Activated T-helper 9 cell treated with anti-CD3 and anti-CD28 coated beads, Interleukin-2, amount 50 U/mL, for 16 hours (primary cell): ENCODE results near the gene GPC6.

Experiments
- DNase-seq: peaks from one replicate; pipeline ENCODE4 v3.0.0-alpha.2; 2020; ENCODE audit warnings: low read depth

GPC6 gene

GRCh38 chr13:93853912-93854311 is 627.3 kb downstream of the GPC6 start:
- DNase-seq, result no peak

- no peak for DNase-seq
These were observed 630.5 kb downstream of the GPC6 start for GRCh38 chr13:93857126-93857525.

- no peak for DNase-seq
These were observed 633.1 kb downstream of the GPC6 start for GRCh38 chr13:93859716-93860115.

- DNase-seq, result no peak
These were observed 635.2 kb downstream of the GPC6 start for GRCh38 chr13:93861818-93862217.

GRCh38 chr13:93862259-93862658 is 635.7 kb downstream of the GPC6 start:
- DNase-seq, result no peak

GRCh38 chr13:93865235-93865634 is 638.6 kb downstream of the GPC6 start:
- no peak for DNase-seq

- no peak for DNase-seq
These were observed 640.9 kb downstream of the GPC6 start for GRCh38 chr13:93867481-93867880.

- no peak for DNase-seq
These were observed 645.8 kb downstream of the GPC6 start for GRCh38 chr13:93872376-93872775.

- DNase-seq, result no peak
These were observed 646.3 kb downstream of the GPC6 start for GRCh38 chr13:93872786-93873347.

- DNase-seq, result no peak
These were observed 648.9 kb downstream of the GPC6 start for GRCh38 chr13:93875547-93875946.

- DNase-seq, result no peak
These were observed 649.6 kb downstream of the GPC6 start for GRCh38 chr13:93876236-93876635.

GRCh38 chr13:93878675-93879074 is 652.1 kb downstream of the GPC6 start:
- DNase-seq, result no peak

- DNase-seq, result no peak
These were observed 654.8 kb downstream of the GPC6 start for GRCh38 chr13:93881411-93881810.

GRCh38 chr13:93882086-93882651 is 655.6 kb downstream of the GPC6 start:
- no peak for DNase-seq

- no peak for DNase-seq
These were observed 662.9 kb downstream of the GPC6 start for GRCh38 chr13:93889430-93889951.

- no peak for DNase-seq
These were observed 673.4 kb downstream of the GPC6 start for GRCh38 chr13:93899981-93900380.

- DNase-seq, result no peak
These were observed 674.1 kb downstream of the GPC6 start for GRCh38 chr13:93900731-93901130.

GRCh38 chr13:93903909-93904308 is 677.3 kb downstream of the GPC6 start:
- DNase-seq, result no peak

- no peak for DNase-seq
These were observed 688.7 kb downstream of the GPC6 start for GRCh38 chr13:93915269-93915809.

- DNase-seq, result no peak
These were observed 695.7 kb downstream of the GPC6 start for GRCh38 chr13:93922063-93922855.

GRCh38 chr13:93925990-93926389 is 699.4 kb downstream of the GPC6 start:
- DNase-seq, result no peak

GRCh38 chr13:93926425-93926824 is 699.8 kb downstream of the GPC6 start:
- no peak for DNase-seq

GRCh38 chr13:93927431-93927830 is 700.8 kb downstream of the GPC6 start:
- DNase-seq, result no peak
